Measurements from ENCODE around the gene FRMD4A.
A peak's percentile ranks its signal among the peaks of the same experiment; 100 is the strongest.

Gene FRMD4A

GRCh38 chr10:13654846-13655245, 675.9 kb downstream of the FRMD4A start:
- no peaks in the 10 kb centered on the region for H3K9me3 ChIP-seq (ENCODE audit: control insufficient read depth in 5 of 5, low read length in 5 of 5)
- H3K4me1 ChIP-seq (ENCODE audit: control insufficient read depth in 5 of 5, insufficient read depth in 5 of 5, low read length in 5 of 5): peaks cover 10 to 31% (median 24%) of the 10 kb centered on the region in 5 donors
- no peak overlapping the region for H3K4me3 ChIP-seq (ENCODE audit: low read depth in 1 of 5, low read length in 5 of 5)
- H3K9ac ChIP-seq (ENCODE audit: low read length in 5 of 5): no peak overlapping the region
- no peaks in the 10 kb centered on the region for H3K27me3 ChIP-seq (ENCODE audit: control insufficient read depth in 5 of 5, insufficient read depth in 4 of 5, low read length in 5 of 5)
- H3K36me3 ChIP-seq (ENCODE audit: control insufficient read depth in 5 of 5, insufficient read depth in 5 of 5, low read length in 5 of 5): peaks cover 21 to 93% (median 78%) of the 10 kb centered on the region in 5 donors
- H3K27ac ChIP-seq (ENCODE audit: low read depth, low read length): no peak overlapping the region

GRCh38 chr10:13654118-13654830, 676.5 kb downstream of the FRMD4A start:
- no peak overlapping the region for H3K4me3 ChIP-seq (ENCODE audit: low read depth in 1 of 5, low read length in 5 of 5)
- H3K27ac ChIP-seq (ENCODE audit: low read depth, low read length): no peak overlapping the region
- no peaks in the 10 kb centered on the region for H3K9me3 ChIP-seq (ENCODE audit: control insufficient read depth in 5 of 5, low read length in 5 of 5)
- peaks cover 5 to 26% (median 18%) of the 10 kb centered on the region in 5 donors for H3K4me1 ChIP-seq (ENCODE audit: control insufficient read depth in 5 of 5, insufficient read depth in 5 of 5, low read length in 5 of 5)
- no peak overlapping the region for H3K9ac ChIP-seq (ENCODE audit: low read length in 5 of 5)
- no peaks in the 10 kb centered on the region for H3K27me3 ChIP-seq (ENCODE audit: control insufficient read depth in 5 of 5, insufficient read depth in 4 of 5, low read length in 5 of 5)
- H3K36me3 ChIP-seq (ENCODE audit: control insufficient read depth in 5 of 5, insufficient read depth in 5 of 5, low read length in 5 of 5): peaks cover 21 to 96% (median 84%) of the 10 kb centered on the region in 5 donors

GRCh38 chr10:13652860-13653259, 677.9 kb downstream of the FRMD4A start:
- Histone ChIP-seq H3K27ac (ENCODE audit: low read depth, low read length) (peak overlapping the region; percentile 53), H3K9ac (ENCODE audit: low read length in 5 of 5) (peak overlapping the region in 1 of 5 donors; percentile 8), H3K36me3 (ENCODE audit: control insufficient read depth in 5 of 5, insufficient read depth in 5 of 5, low read length in 5 of 5) (peaks cover 21 to 99% (median 92%) of the 10 kb centered on the region in 5 donors), H3K4me1 (ENCODE audit: control insufficient read depth in 5 of 5, insufficient read depth in 5 of 5, low read length in 5 of 5) (peaks cover 0 to 13% (median 6%) of the 10 kb centered on the region in 5 donors), H3K4me3 (ENCODE audit: low read depth in 1 of 5, low read length in 5 of 5) (no peak overlapping the region), H3K27me3 (ENCODE audit: control insufficient read depth in 5 of 5, insufficient read depth in 4 of 5, low read length in 5 of 5) (no peaks in the 10 kb centered on the region), H3K9me3 (ENCODE audit: control insufficient read depth in 5 of 5, low read length in 5 of 5) (no peaks in the 10 kb centered on the region)

- Histone ChIP-seq H3K36me3 (ENCODE audit: control insufficient read depth in 5 of 5, insufficient read depth in 5 of 5, low read length in 5 of 5) (peaks cover 21 to 97% (median 94%) of the 10 kb centered on the region in 5 donors), H3K9me3 (ENCODE audit: control insufficient read depth in 5 of 5, low read length in 5 of 5) (no peaks in the 10 kb centered on the region), H3K27me3 (ENCODE audit: control insufficient read depth in 5 of 5, insufficient read depth in 4 of 5, low read length in 5 of 5) (no peaks in the 10 kb centered on the region), H3K27ac (ENCODE audit: low read depth, low read length) (peak overlapping the region; percentile 53), H3K4me1 (ENCODE audit: control insufficient read depth in 5 of 5, insufficient read depth in 5 of 5, low read length in 5 of 5) (peaks cover 0 to 13% (median 6%) of the 10 kb centered on the region in 5 donors), H3K4me3 (ENCODE audit: low read depth in 1 of 5, low read length in 5 of 5) (no peak overlapping the region), H3K9ac (ENCODE audit: low read length in 5 of 5) (peak overlapping the region in 1 of 5 donors; percentile 8)
Observed at GRCh38 chr10:13651969-13652720, 678.6 kb downstream of the FRMD4A start.

GRCh38 chr10:13650961-13651360, 679.8 kb downstream of the FRMD4A start:
- peaks cover 21 to 97% (median 97%) of the 10 kb centered on the region in 5 donors for H3K36me3 ChIP-seq (ENCODE audit: control insufficient read depth in 5 of 5, insufficient read depth in 5 of 5, low read length in 5 of 5)
- no peak overlapping the region for H3K27ac ChIP-seq (ENCODE audit: low read depth, low read length)
- no peaks in the 10 kb centered on the region for H3K9me3 ChIP-seq (ENCODE audit: control insufficient read depth in 5 of 5, low read length in 5 of 5)

GRCh38 chr10:13649844-13650520, 680.7 kb downstream of the FRMD4A start:
- Histone ChIP-seq H3K36me3 (ENCODE audit: control insufficient read depth in 5 of 5, insufficient read depth in 5 of 5, low read length in 5 of 5) (peaks cover 20 to 97% (median 96%) of the 10 kb centered on the region in 5 donors), H3K4me1 (ENCODE audit: control insufficient read depth in 5 of 5, insufficient read depth in 5 of 5, low read length in 5 of 5) (peaks cover 0 to 13% (median 6%) of the 10 kb centered on the region in 5 donors), H3K4me3 (ENCODE audit: low read depth in 1 of 5, low read length in 5 of 5) (no peak overlapping the region)

More at GRCh38 chr10:13650961-13651360, 679.8 kb downstream of the FRMD4A start:
- no peak overlapping the region for H3K4me3 ChIP-seq (ENCODE audit: low read depth in 1 of 5, low read length in 5 of 5)
- peaks cover 0 to 13% (median 6%) of the 10 kb centered on the region in 5 donors for H3K4me1 ChIP-seq (ENCODE audit: control insufficient read depth in 5 of 5, insufficient read depth in 5 of 5, low read length in 5 of 5)
- H3K9ac ChIP-seq (ENCODE audit: low read length in 5 of 5): no peak overlapping the region
- H3K27me3 ChIP-seq (ENCODE audit: control insufficient read depth in 5 of 5, insufficient read depth in 4 of 5, low read length in 5 of 5): no peaks in the 10 kb centered on the region

GRCh38 chr10:13648425-13648824, 682.3 kb downstream of the FRMD4A start:
- no peaks in the 10 kb centered on the region for H3K9me3 ChIP-seq (ENCODE audit: control insufficient read depth in 5 of 5, low read length in 5 of 5)
- H3K4me3 ChIP-seq (ENCODE audit: low read depth in 1 of 5, low read length in 5 of 5): no peak overlapping the region
- no peaks in the 10 kb centered on the region for H3K27me3 ChIP-seq (ENCODE audit: control insufficient read depth in 5 of 5, insufficient read depth in 4 of 5, low read length in 5 of 5)
- H3K4me1 ChIP-seq (ENCODE audit: control insufficient read depth in 5 of 5, insufficient read depth in 5 of 5, low read length in 5 of 5): peaks cover 0 to 13% (median 6%) of the 10 kb centered on the region in 5 donors
- no peak overlapping the region for H3K9ac ChIP-seq (ENCODE audit: low read length in 5 of 5)
- peaks cover 11 to 88% (median 83%) of the 10 kb centered on the region in 5 donors for H3K36me3 ChIP-seq (ENCODE audit: control insufficient read depth in 5 of 5, insufficient read depth in 5 of 5, low read length in 5 of 5)
- H3K27ac ChIP-seq (ENCODE audit: low read depth, low read length): peak overlapping the region; percentile 15

More at GRCh38 chr10:13649844-13650520, 680.7 kb downstream of the FRMD4A start:
- H3K9me3 ChIP-seq (ENCODE audit: control insufficient read depth in 5 of 5, low read length in 5 of 5): no peaks in the 10 kb centered on the region
- H3K9ac ChIP-seq (ENCODE audit: low read length in 5 of 5): no peak overlapping the region
- H3K27ac ChIP-seq (ENCODE audit: low read depth, low read length): peak overlapping the region; percentile 3
- H3K27me3 ChIP-seq (ENCODE audit: control insufficient read depth in 5 of 5, insufficient read depth in 4 of 5, low read length in 5 of 5): no peaks in the 10 kb centered on the region

- Histone ChIP-seq H3K36me3 (ENCODE audit: control insufficient read depth in 5 of 5, insufficient read depth in 5 of 5, low read length in 5 of 5) (peaks cover 14 to 70% (median 57%) of the 10 kb centered on the region in 5 donors), H3K27ac (ENCODE audit: low read depth, low read length) (no peak overlapping the region), H3K9me3 (ENCODE audit: control insufficient read depth in 5 of 5, low read length in 5 of 5) (peaks cover 0 to 14% (median 13%) of the 10 kb centered on the region in 5 donors), H3K27me3 (ENCODE audit: control insufficient read depth in 5 of 5, insufficient read depth in 4 of 5, low read length in 5 of 5) (no peaks in the 10 kb centered on the region), H3K4me1 (ENCODE audit: control insufficient read depth in 5 of 5, insufficient read depth in 5 of 5, low read length in 5 of 5) (no peaks in the 10 kb centered on the region), H3K4me3 (ENCODE audit: low read depth in 1 of 5, low read length in 5 of 5) (no peak overlapping the region), H3K9ac (ENCODE audit: low read length in 5 of 5) (no peak overlapping the region)
Observed at GRCh38 chr10:13644866-13645265, 685.9 kb downstream of the FRMD4A start.

- Histone ChIP-seq H3K9ac (ENCODE audit: low read length in 5 of 5) (no peak overlapping the region), H3K27ac (ENCODE audit: low read depth, low read length) (no peak overlapping the region), H3K9me3 (ENCODE audit: control insufficient read depth in 5 of 5, low read length in 5 of 5) (peaks cover 0 to 14% (median 13%) of the 10 kb centered on the region in 5 donors), H3K36me3 (ENCODE audit: control insufficient read depth in 5 of 5, insufficient read depth in 5 of 5, low read length in 5 of 5) (peaks cover 18 to 64% (median 44%) of the 10 kb centered on the region in 5 donors), H3K4me1 (ENCODE audit: control insufficient read depth in 5 of 5, insufficient read depth in 5 of 5, low read length in 5 of 5) (no peaks in the 10 kb centered on the region), H3K27me3 (ENCODE audit: control insufficient read depth in 5 of 5, insufficient read depth in 4 of 5, low read length in 5 of 5) (no peaks in the 10 kb centered on the region), H3K4me3 (ENCODE audit: low read depth in 1 of 5, low read length in 5 of 5) (peak overlapping the region in 1 of 5 donors; percentile 5)
Observed at GRCh38 chr10:13643016-13643415, 687.7 kb downstream of the FRMD4A start.
